OCI-LY1 (cell line): Measurements from ENCODE around the gene MADD.

Experiments used
- H2AFZ ChIP-seq: fragments of 200-600 bp; sonication (generic), shearing (Covaris generic); 2 replicates; pipeline ENCODE4 v1.6.0; 2014; ENCODE audit warnings: antibody characterized with exemption, mild to moderate bottlenecking, low read length
- H3F3A ChIP-seq: fragments of 200-600 bp; sonication (generic), shearing (Covaris generic); 2 replicates; pipeline ENCODE4 v1.6.0; 2014; ENCODE audit warnings: mild to moderate bottlenecking, antibody characterized with exemption, low read length, moderate library complexity; ENCODE audit not compliant: insufficient read depth
- H3K27ac ChIP-seq: fragments of 200-600 bp; sonication (generic); 2 replicates; pipeline ENCODE4 v1.5.1; 2014; ENCODE audit warnings: low read length, mixed run types, mild to moderate bottlenecking, low read depth; ENCODE audit not compliant: poor library complexity, severe bottlenecking
- H3K27me3 ChIP-seq: fragments of 200-600 bp; sonication (generic); 2 replicates; pipeline ENCODE4 v1.6.0; 2014; ENCODE audit warnings: antibody characterized with exemption, mild to moderate bottlenecking, low read length, moderate library complexity; ENCODE audit not compliant: insufficient read depth
- H3K36me3 ChIP-seq: fragments of 200-600 bp; sonication (generic); 2 replicates; pipeline ENCODE4 v1.6.1; 2014; ENCODE audit warnings: mild to moderate bottlenecking, antibody characterized with exemption, low read length, moderate library complexity, mixed read lengths; ENCODE audit not compliant: insufficient read depth
- H3K4me1 ChIP-seq: fragments of 200-600 bp; sonication (generic); 2 replicates; pipeline ENCODE4 v1.5.1; 2014; ENCODE audit warnings: mild to moderate bottlenecking, low read length, moderate library complexity; ENCODE audit not compliant: insufficient read depth, severe bottlenecking
- H3K4me2 ChIP-seq: fragments of 200-600 bp; sonication (generic), shearing (Covaris generic); 2 replicates; pipeline ENCODE4 v1.6.1; 2014; ENCODE audit warnings: low read length
- H3K4me3 ChIP-seq: fragments of 200-600 bp; sonication (generic); 2 replicates; pipeline ENCODE4 v1.5.1; 2014; ENCODE audit warnings: low read length, low read depth, mild to moderate bottlenecking, mixed read lengths; ENCODE audit not compliant: poor library complexity, severe bottlenecking
- H3K79me2 ChIP-seq: fragments of 200-600 bp; shearing (Covaris generic); 2 replicates; pipeline ENCODE4 v1.6.1; 2016; ENCODE audit warnings: mixed run types, low read length, mixed read lengths; ENCODE audit not compliant: insufficient read depth
- H3K9ac ChIP-seq: fragments of 200-600 bp; sonication (generic), shearing (Covaris generic); 2 replicates; pipeline ENCODE4 v1.6.1; 2014; ENCODE audit warnings: mild to moderate bottlenecking, low read length, mixed read lengths
- H3K9me2 ChIP-seq: fragments of 200-600 bp; sonication (generic), shearing (Covaris generic); 2 replicates; pipeline ENCODE4 v1.6.1; 2014; ENCODE audit warnings: low read depth, mild to moderate bottlenecking, low read length, mixed read lengths
- H3K9me3 ChIP-seq: fragments of 200-600 bp; shearing (Covaris generic); 2 replicates; pipeline ENCODE4 v1.6.1; 2014; ENCODE audit warnings: low read length, mixed read lengths
- H4K20me1 ChIP-seq: fragments of 200-600 bp; sonication (generic), shearing (Covaris generic); 2 replicates; pipeline ENCODE4 v1.6.0; 2016; ENCODE audit warnings: mild to moderate bottlenecking, low read length; ENCODE audit not compliant: insufficient read depth
- EZH2 ChIP-seq: fragments of 200-600 bp; sonication (generic), shearing (Covaris generic); IDR thresholded peaks from 2 replicates; pipeline ENCODE4 v1.8.0; 2017; ENCODE audit warnings: borderline replicate concordance, mixed run types, mild to moderate bottlenecking, antibody characterized with exemption, low read length, moderate library complexity, mixed read lengths
- TF ChIP-seq, protein P1 (sequence below): fragments of 200-600 bp; sonication (generic), shearing (Covaris generic); IDR thresholded peaks from 2 replicates; pipeline ENCODE4 v1.5.1; 2017; ENCODE audit warnings: mild to moderate bottlenecking, antibody characterized with exemption, low read length, moderate library complexity, mixed read lengths

Gene MADD

DNA sequence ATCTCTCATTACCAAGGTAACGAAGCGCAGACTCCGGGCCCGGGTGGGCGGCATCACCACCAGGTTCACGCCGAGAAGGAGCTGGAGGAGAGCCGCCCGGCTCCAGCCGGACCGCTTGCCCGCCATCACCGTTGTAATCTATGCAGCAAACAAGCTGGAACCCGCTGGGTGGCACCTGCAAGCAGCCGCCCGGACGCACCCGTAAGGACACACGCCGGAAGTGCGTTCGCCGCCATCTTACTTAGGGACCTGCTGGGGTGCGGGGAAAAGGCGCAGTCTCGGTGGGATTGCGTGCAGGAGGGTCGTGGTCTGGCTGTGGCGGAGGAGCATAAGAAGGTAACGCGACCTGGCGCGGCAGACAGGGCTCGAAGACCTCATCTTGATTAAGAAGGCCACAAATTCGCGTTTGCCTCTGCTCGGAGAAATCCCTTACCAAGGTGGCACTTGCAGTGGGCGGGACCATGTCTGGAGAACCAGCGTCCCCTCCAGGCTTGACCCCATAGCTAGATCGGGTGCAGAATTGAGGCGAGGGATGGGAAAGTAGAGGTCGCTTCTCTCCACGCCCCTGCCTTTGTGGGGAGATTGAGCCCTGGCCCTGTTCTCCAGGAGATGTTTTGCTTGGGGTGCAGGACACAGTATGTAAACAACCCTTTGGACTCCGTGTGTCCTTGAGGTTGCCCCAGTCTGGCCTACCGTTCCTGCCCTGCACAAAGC, 21.1 kb upstream of the MADD start, which contains the start of gene ACP2:
TSS of gene ACP2 (minus strand) at position 151 of the 714 bp plus-strand sequence. CDS start at position 126, 25 bp downstream.
- TF ChIP-seq, protein P1, sequence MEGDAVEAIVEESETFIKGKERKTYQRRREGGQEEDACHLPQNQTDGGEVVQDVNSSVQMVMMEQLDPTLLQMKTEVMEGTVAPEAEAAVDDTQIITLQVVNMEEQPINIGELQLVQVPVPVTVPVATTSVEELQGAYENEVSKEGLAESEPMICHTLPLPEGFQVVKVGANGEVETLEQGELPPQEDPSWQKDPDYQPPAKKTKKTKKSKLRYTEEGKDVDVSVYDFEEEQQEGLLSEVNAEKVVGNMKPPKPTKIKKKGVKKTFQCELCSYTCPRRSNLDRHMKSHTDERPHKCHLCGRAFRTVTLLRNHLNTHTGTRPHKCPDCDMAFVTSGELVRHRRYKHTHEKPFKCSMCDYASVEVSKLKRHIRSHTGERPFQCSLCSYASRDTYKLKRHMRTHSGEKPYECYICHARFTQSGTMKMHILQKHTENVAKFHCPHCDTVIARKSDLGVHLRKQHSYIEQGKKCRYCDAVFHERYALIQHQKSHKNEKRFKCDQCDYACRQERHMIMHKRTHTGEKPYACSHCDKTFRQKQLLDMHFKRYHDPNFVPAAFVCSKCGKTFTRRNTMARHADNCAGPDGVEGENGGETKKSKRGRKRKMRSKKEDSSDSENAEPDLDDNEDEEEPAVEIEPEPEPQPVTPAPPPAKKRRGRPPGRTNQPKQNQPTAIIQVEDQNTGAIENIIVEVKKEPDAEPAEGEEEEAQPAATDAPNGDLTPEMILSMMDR = peak; percentile 59; the same call in 1 of the 2 replicates
- no peak for TF ChIP-seq EZH2
- Histone ChIP-seq H3K9me3 (no peaks in the 10 kb centered on the region), H3F3A (no peaks in the 10 kb centered on the region), H3K27ac (peak within 1 kb of the TSS; percentile 60), H3K27me3 (no peaks in the 10 kb centered on the region), H3K36me3 (peaks cover 24% of the 10 kb centered on the region; the same call in 1 of the 2 replicates), H3K9me2 (no peaks in the 10 kb centered on the region), H3K79me2 (0 out of 2 replicates have a peak, but pooled peaks cover 4% of the 10 kb centered on the region), H3K4me2 (peak within 1 kb of the TSS; percentile 100), H3K9ac (peak within 1 kb of the TSS; percentile 98), H2AFZ (peak within 1 kb of the TSS; percentile 93; the same call in 1 of the 2 replicates), H3K4me1 (peaks cover 21% of the 10 kb centered on the region), H4K20me1 (no peaks in the 10 kb centered on the region), H3K4me3 (peak within 1 kb of the TSS; percentile 97)

DNA sequence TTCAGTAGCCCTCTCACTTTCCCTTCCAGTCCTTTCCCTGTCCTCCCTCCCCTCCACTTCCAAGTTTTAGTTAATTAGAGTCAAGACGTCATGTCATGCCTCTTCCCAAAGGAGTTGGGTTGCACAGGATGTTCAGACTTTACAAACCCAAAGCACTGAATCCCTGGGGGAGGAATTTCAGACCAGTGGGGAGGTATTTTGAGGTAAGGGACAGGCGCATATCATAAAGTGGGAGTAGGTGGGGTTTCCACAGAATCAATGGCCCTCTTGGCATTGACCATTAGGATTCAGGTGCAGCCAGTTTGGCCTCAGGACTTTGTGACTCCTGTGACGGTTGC, 20.6 kb upstream of the MADD start:
- peak overlapping the region; percentile 100 for H3K4me2 ChIP-seq
- peak overlapping the region; percentile 98 for H3K9ac ChIP-seq
- H3K4me3 ChIP-seq = peak overlapping the region; percentile 97
- H3K9me2 ChIP-seq = no peaks in the 10 kb centered on the region
- H3K9me3 ChIP-seq = no peaks in the 10 kb centered on the region
- peaks cover 24% of the 10 kb centered on the region; the same call in 1 of the 2 replicates for H3K36me3 ChIP-seq
- H3F3A ChIP-seq = no peaks in the 10 kb centered on the region
- peaks cover 21% of the 10 kb centered on the region for H3K4me1 ChIP-seq
- H4K20me1 ChIP-seq = no peaks in the 10 kb centered on the region
- peak overlapping the region; percentile 60 for H3K27ac ChIP-seq
- no peaks in the 10 kb centered on the region for H3K27me3 ChIP-seq
- H2AFZ ChIP-seq = 0 out of 2 replicates have a peak overlapping the region, but pooled peaks have one; percentile 1
- 0 out of 2 replicates have a peak, but pooled peaks cover 4% of the 10 kb centered on the region for H3K79me2 ChIP-seq
- TF ChIP-seq EZH2 = no peak
- TF ChIP-seq, protein P1 = no peak

DNA sequence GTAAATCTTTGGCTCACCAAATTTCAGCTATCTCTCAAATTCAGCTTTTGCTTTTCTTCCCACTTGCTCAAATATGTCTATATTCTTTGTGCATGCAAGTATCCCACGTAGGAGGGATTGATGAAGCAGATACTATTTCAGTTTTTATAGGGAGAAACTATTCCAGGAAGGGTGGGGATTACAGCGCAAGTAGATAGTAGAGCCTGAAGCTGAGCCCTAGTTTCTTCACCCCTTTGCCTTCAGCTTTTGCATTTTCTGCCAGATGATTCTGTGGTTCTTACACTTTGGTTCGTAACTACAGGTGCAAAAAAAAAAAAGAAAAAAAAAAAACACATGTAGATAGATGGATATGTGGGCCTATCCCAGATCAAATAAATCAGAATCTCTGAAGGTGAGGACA, 18.2 kb upstream of the MADD start:
- TF ChIP-seq EZH2 = no peak
- TF ChIP-seq, protein P1 = no peak
- H4K20me1 ChIP-seq = no peaks in the 10 kb centered on the region
- no peaks in the 10 kb centered on the region for H3K27me3 ChIP-seq
- no peaks in the 10 kb centered on the region for H3K9me3 ChIP-seq
- 0 out of 2 replicates have a peak, but pooled peaks cover 4% of the 10 kb centered on the region for H3K79me2 ChIP-seq
- no peak overlapping the region for H3K4me3 ChIP-seq
- peaks cover 6% of the 10 kb centered on the region; the same call in 1 of the 2 replicates for H3K36me3 ChIP-seq
- no peak overlapping the region for H3K4me2 ChIP-seq
- no peak overlapping the region for H3K9ac ChIP-seq
- no peak overlapping the region for H2AFZ ChIP-seq
- no peaks in the 10 kb centered on the region for H3F3A ChIP-seq
- H3K4me1 ChIP-seq = peaks cover 21% of the 10 kb centered on the region
- H3K27ac ChIP-seq = no peak overlapping the region
- H3K9me2 ChIP-seq = no peaks in the 10 kb centered on the region
